RWPE1 (cell line): Measurements from ENCODE around the gene COPZ1.
A peak's percentile ranks its signal among the peaks of the same experiment; 100 is the strongest.
"Not testable (repeated sequence)": the region's sequence is repeated elsewhere in the genome, so short reads cannot be mapped to it uniquely, and the experiment has no call there.

Experiments
- CTCF ChIA-PET: fragments of 350-600 bp; sonication (Branson Sonifier 250); formaldehyde crosslinking; extraction: SDS; loops from one replicate; lab custom pipeline; 2021; lab: Yijun Ruan, JAX
- POLR2A ChIA-PET: fragments of 400-600 bp; formaldehyde crosslinking; extraction: SDS; loops from one replicate; lab custom pipeline; 2020; ENCODE audit warnings: antibody characterized with exemption; ENCODE audit not compliant: low non-redundant PET; lab: Yijun Ruan, JAX
- DNase-seq: peaks from one replicate; pipeline ENCODE4 v3.0.0; 2012; ENCODE audit warnings: low spot score
- H3K27ac ChIP-seq: fragments of 450-650 bp; 2 replicates; pipeline ENCODE4 v1.5.1; 2017
- CTCF ChIP-seq: fragments of 450-650 bp; conservative IDR thresholded peaks from 2 replicates; pipeline ENCODE4 v1.5.1; 2017; ENCODE audit warnings: low read depth, mild to moderate bottlenecking

The COPZ1 gene

GRCh38 chr12:54352891-54353874 is 28.3 kb downstream of the COPZ1 start:
- CTCF ChIA-PET = interaction anchor here (0.6 to 1.4 kb wide), 5 partner anchors 16 to 133 kb away, joined by 3 to 5 read pairs (median 3); no protein-coding TSS in a partner anchor
- no peak for TF ChIP-seq CTCF
- no peak for DNase-seq
- peak overlapping the region; percentile 81 for H3K27ac ChIP-seq
- POLR2A ChIA-PET = interaction anchor here (0.7 kb wide), 1 partner anchor 367 kb away, joined by 3 read pairs; no protein-coding TSS in a partner anchor

- CTCF ChIA-PET, POLR2A ChIA-PET: not testable (repeated sequence)
- H3K27ac ChIP-seq = peak overlapping the region; percentile 81
These were observed 29.3 kb downstream of the COPZ1 start for GRCh38 chr12:54354271-54354670.

GRCh38 chr12:54355104-54355815 is 30.3 kb downstream of the COPZ1 start:
- peak overlapping the region; percentile 81 for H3K27ac ChIP-seq
- ChIA-PET CTCF (interaction anchor here (1.1 kb wide), 1 partner anchor 135 kb away, joined by 4 read pairs; no protein-coding TSS in a partner anchor), POLR2A (no interaction called here)
- no peak for TF ChIP-seq CTCF
- no peak for DNase-seq

More at GRCh38 chr12:54354271-54354670, 29.3 kb downstream of the COPZ1 start:
- DNase-seq = not testable (repeated sequence)

- ChIA-PET POLR2A (no interaction called here), CTCF (interaction anchor here (1.1 kb wide), 1 partner anchor 136 kb away, joined by 4 read pairs; no protein-coding TSS in a partner anchor)
- no peak for TF ChIP-seq CTCF
- DNase-seq = no peak
- peak overlapping the region; percentile 27; the same call in 1 of the 2 replicates for H3K27ac ChIP-seq
These were observed 31.3 kb downstream of the COPZ1 start for GRCh38 chr12:54356228-54356627.

GRCh38 chr12:54356951-54357356 is 32.0 kb downstream of the COPZ1 start:
- DNase-seq = no peak
- ChIA-PET CTCF (interaction anchor here (0.6 to 0.9 kb wide), 2 partner anchors 19 to 359 kb away, joined by 3 to 4 read pairs; no protein-coding TSS in a partner anchor), POLR2A (no interaction called here)
- no peak for TF ChIP-seq CTCF
- peak overlapping the region; percentile 95 for H3K27ac ChIP-seq

GRCh38 chr12:54357506-54358190 is 32.7 kb downstream of the COPZ1 start:
- TF ChIP-seq CTCF = no peak
- ChIA-PET POLR2A (no interaction called here), CTCF (interaction anchor here (0.6 to 1.1 kb wide), 3 partner anchors 20 to 360 kb away, joined by 3 to 5 read pairs (median 4); no protein-coding TSS in a partner anchor)
- DNase-seq = no peak
- H3K27ac ChIP-seq = peak overlapping the region; percentile 95
